Heart left ventricle (tissue), 16 donors: ENCODE data around the gene KLHL29. TPM values are rescaled to one million over a fixed set of nuclear protein-coding genes. Genes with fewer than 3 reads are reported as not detected.
A peak's percentile ranks its signal among the peaks of the same experiment; 100 is the strongest.

ENCODE experiments used
- ATAC-seq, 4 donors: fragments of 200-7000 bp; cut with Tn5 transposase; one replicate each; pipeline ENCODE4 v1.9.1; 2020 to 2022; ENCODE audit warnings: moderate library complexity in 4 of 4, mild to moderate bottlenecking in 3 of 4, moderate number of reproducible peaks in 1 of 4
- DNase-seq, 5 donors: peaks; one replicate each; pipeline ENCODE4 v3.0.0-alpha.2; 2020
- H3K27ac ChIP-seq, 12 donors: fragments of 200-600 bp; sonication (generic) in 4 of 12; one replicate each; pipeline versions ENCODE4 v1.5.0 to v1.8.0; 2016 to 2022; ENCODE audit warnings: mild to moderate bottlenecking in 2 of 12
- H3K27me3 ChIP-seq, 9 donors: fragments of 200-600 bp; sonication (generic) in 2 of 9; one replicate each; pipeline versions ENCODE4 v1.5.1 to v1.8.0; 2016 to 2022; ENCODE audit warnings: mild to moderate bottlenecking in 3 of 9
- H3K36me3 ChIP-seq, 9 donors: fragments of 200-600 bp; sonication (generic) in 2 of 9; one replicate each; pipeline versions ENCODE4 v1.5.0 to v1.8.0; 2018 to 2022; ENCODE audit warnings: mild to moderate bottlenecking in 2 of 9
- H3K4me1 ChIP-seq, 12 donors: fragments of 200-600 bp; sonication (generic) in 4 of 12; one replicate each; pipeline versions ENCODE4 v1.5.0 to v1.8.0; 2016 to 2022; ENCODE audit warnings: mild to moderate bottlenecking in 3 of 12
- H3K4me3 ChIP-seq, 12 donors: fragments of 200-600 bp; sonication (generic) in 4 of 12; one replicate each; pipeline versions ENCODE4 v1.5.0 to v1.8.0; 2017 to 2022; ENCODE audit warnings: mild to moderate bottlenecking in 9 of 12, moderate library complexity in 4 of 12
- H3K9me3 ChIP-seq, 12 donors: fragments of 200-600 bp; sonication (generic) in 4 of 12; one replicate each; pipeline versions ENCODE4 v1.5.0 to v1.8.0; 2016 to 2022; ENCODE audit warnings: mild to moderate bottlenecking in 1 of 12
- CTCF ChIP-seq, 12 donors: fragments of 200-600 bp; sonication (generic) in 4 of 12; IDR thresholded peaks; one replicate each; pipeline versions ENCODE4 v1.5.0 to v1.8.0; 2018 to 2022; ENCODE audit warnings: antibody characterized with exemption in 12 of 12, mild to moderate bottlenecking in 5 of 12
- POLR2A ChIP-seq, 2 donors: fragments of 450-650 bp; IDR thresholded peaks; one replicate each; pipeline ENCODE4 v1.6.1; 2017; ENCODE audit warnings: antibody characterized with exemption in 2 of 2, mild to moderate bottlenecking in 2 of 2, moderate library complexity in 2 of 2
- WGBS, 4 donors: extraction: QIAGEN DNeasy Blood & Tissue Kit in 2 of 4; methylation state at CpG; one replicate each; pipeline versions ENCODE4 v1.1.5 to v1.1.7; 2013 to 2018; 5-methylcytosine and 5-hydroxymethylcytosine counted together
- intact Hi-C, 10 donors: fragments of 100-400 bp; cut with DNase I; formaldehyde crosslinking; loops; one replicate each; pipeline versions ENCODE4 v1.11.1 to v1.14.2; 2022
- polyA plus RNA-seq, 2 donors: library from polyadenylated mRNA; stranded (reverse); fragments of 200-250 nt; gene quantifications; one replicate each; pipeline ENCODE4 v1.2.3, GENCODE V29; 2013
- total RNA-seq, 9 donors: library from RNA; depleted of rRNA in 2 of 9; stranded (reverse); fragments of >200 nt in 2 of 9; fragmentation: NEBNext Ultra II Directional in 3 of 9; extraction: Animal tissue kit (Norgen Biotek cat#: 25700) in 3 of 9; gene quantifications; one replicate each; pipeline versions ENCODE4 v1.1.0 to v1.2.4, GENCODE V29; 2016 to 2023
- donor health status: ischemic (EF 13 %, LVEDD 7.1; RV severe dilation, severe dysfunction).
- donor health status: healthy with polysubstance abuse.
- donor health status: DM: no; HTN: yes; CAD: no.
- donor health status: DM: no; HTN: no; CAD: no.
- donor health status: ischemic (EF 25% LVEDD 6.9; RV normal size, moderate dysfunction).
- donor health status: ischemic (EF 25% LVEDD 5.7; RV mildly dilated, moderate dysfunction).
- donor health status: healthy.
- donor health status: DM: yes; HTN: yes; CAD: no.
- donor health status: ischemic (EF 35%, LVEDD 5.7; RV mildly dilated, moderate dysfunction).
- donor health status: nonischemic (EF 11% LVEDD 7.7; RV severe dilation, severe dysfunction).
- donor health status: DM: yes; HTN: yes; CAD: no.
- donor health status: PGD.
- donor health status: ischemic (EF 29% LVEDD 5.4; RV normal size, mild dysfunction).
- donor health status: nonischemic (EF 23%, LVEDD 6.1; RV moderate dilation, normal function).

Gene KLHL29
- total and polyA plus RNA-seq, 11 donors = 0.74 to 2.7 (median 1.1) TPM

GRCh38 chr2:23571085-23571484 is 186.1 kb downstream of the KLHL29 start:
- Histone ChIP-seq H3K4me3 (no peak overlapping the region), H3K27me3 (no peaks in the 10 kb centered on the region), H3K9me3 (no peaks in the 10 kb centered on the region), H3K27ac (peak overlapping the region in 1 of 12 donors; percentile 77), H3K4me1 (peaks cover 0 to 8% (median 0%) of the 10 kb centered on the region in 12 donors), H3K36me3 (no peaks in the 10 kb centered on the region)
- WGBS, 4 donors = 86 to 93% (median 90%) methylated on average over 6 of the region's 6 CpGs
- intact Hi-C loops = no loop called here
- ATAC-seq (no peak), DNase-seq (no peak)
- no peak for TF ChIP-seq POLR2A (IDR thresholded peaks at IDR 0.05)
- no peak for TF ChIP-seq CTCF (IDR thresholded peaks at IDR 0.05)

- intact Hi-C loops = no loop called here
- Histone ChIP-seq H3K27me3 (no peaks in the 10 kb centered on the region), H3K9me3 (no peaks in the 10 kb centered on the region), H3K27ac (peak overlapping the region in 1 of 12 donors; percentile 77), H3K4me1 (peaks cover 0 to 8% (median 0%) of the 10 kb centered on the region in 12 donors), H3K36me3 (no peaks in the 10 kb centered on the region), H3K4me3 (no peak overlapping the region)
- WGBS, 4 donors = 46 to 63% (median 53%) methylated on average over 12 of the region's 12 CpGs
- ATAC-seq (peak; percentile 48 to 85 (median 76)), DNase-seq (peak in 2 of 5 donors; percentile 20 to 29)
- TF ChIP-seq CTCF (IDR thresholded peaks at IDR 0.05) (no peak), POLR2A (IDR thresholded peaks at IDR 0.05) (no peak)
Observed at GRCh38 chr2:23571527-23572282, 186.7 kb downstream of the KLHL29 start.

GRCh38 chr2:23574919-23575654 is 190.1 kb downstream of the KLHL29 start:
- ATAC-seq = no peak
- TF ChIP-seq POLR2A (IDR thresholded peaks at IDR 0.05) = no peak
- TF ChIP-seq CTCF (IDR thresholded peaks at IDR 0.05) = no peak
- no peaks in the 10 kb centered on the region for H3K9me3 ChIP-seq
- H3K4me3 ChIP-seq = no peak overlapping the region
- peaks cover 0 to 8% (median 0%) of the 10 kb centered on the region in 12 donors for H3K4me1 ChIP-seq
- WGBS, 4 donors = 81 to 87% (median 84%) methylated on average over 6 to 13 of the region's 13 CpGs
- peak in 1 of 5 donors; percentile 46 for DNase-seq
- no peaks in the 10 kb centered on the region for H3K27me3 ChIP-seq
- H3K36me3 ChIP-seq = no peaks in the 10 kb centered on the region
- H3K27ac ChIP-seq = no peak overlapping the region
- intact Hi-C loops = no loop called here

- Histone ChIP-seq H3K9me3 (no peaks in the 10 kb centered on the region), H3K36me3 (no peaks in the 10 kb centered on the region), H3K27ac (no peak overlapping the region), H3K27me3 (no peaks in the 10 kb centered on the region), H3K4me1 (no peaks in the 10 kb centered on the region), H3K4me3 (no peak overlapping the region)
- ATAC-seq (no peak), DNase-seq (peak in 1 of 5 donors; percentile 18)
- intact Hi-C loops = no loop called here
- TF ChIP-seq CTCF (IDR thresholded peaks at IDR 0.05) (peak in 3 of 12 donors; percentile 6 to 20 (median 12)), POLR2A (IDR thresholded peaks at IDR 0.05) (no peak)
- WGBS, 4 donors = 81 to 89% (median 85%) methylated on average over 11 of the region's 11 CpGs
Observed at GRCh38 chr2:23578964-23579671, 194.1 kb downstream of the KLHL29 start.
